ENCODE measurements around the gene GMDS. TPM values are rescaled to one million over a fixed set of nuclear protein-coding genes. Genes with fewer than 3 reads are reported as not detected.

GMDS gene
- total RNA-seq, 2 donors from 2014 or later, result 25.4 to 29.5 TPM

- no peak for DNase-seq
- H3K4me1 ChIP-seq (ENCODE audit: control insufficient read depth, insufficient read depth, low read length), result no peaks in the 10 kb centered on the region
- no peak overlapping the region for H3K27ac ChIP-seq (ENCODE audit: low read depth, low read length)
- Mint-ChIP-seq H3K27me3 (ENCODE audit: insufficient read depth) (peaks cover 5% of the 10 kb centered on the region), H3K27ac (no peak overlapping the region), H3K36me3 (ENCODE audit: low read depth) (peaks cover 2% of the 10 kb centered on the region), H3K4me3 (no peak overlapping the region), H3K4me1 (peaks cover 9% of the 10 kb centered on the region), H3K9me3 (peaks cover 9% of the 10 kb centered on the region)
- no peak for TF ChIP-seq CTCF (conservative IDR thresholded peaks at IDR 0.05)
- 67 to 100% methylated on average over 2 to 4 of the region's 4 CpGs for WGBS, 2 experiments (ENCODE audit: insufficient coverage in 1 of 2, insufficient read length in 1 of 2)
- no peak overlapping the region for H3K4me3 ChIP-seq (ENCODE audit: low read length)
- H3K36me3 ChIP-seq (ENCODE audit: control insufficient read depth, insufficient read depth, low read length), result no peaks in the 10 kb centered on the region
- no peaks in the 10 kb centered on the region for H3K27me3 ChIP-seq (ENCODE audit: control insufficient read depth, insufficient read depth, low read length, poor library complexity, severe bottlenecking)
- no peak overlapping the region for H3K9ac ChIP-seq (ENCODE audit: extremely low read depth, low read length, poor library complexity, severe bottlenecking)
- H3K9me3 ChIP-seq (ENCODE audit: control insufficient read depth, low read length), result peaks cover 8% of the 10 kb centered on the region
These were observed 238.2 kb downstream of the GMDS start for GRCh38 chr6:2007165-2007564.

GRCh38 chr6:2004888-2005287 lies 240.5 kb downstream of the GMDS start:
- no peaks in the 10 kb centered on the region for H3K4me1 ChIP-seq (ENCODE audit: control insufficient read depth, insufficient read depth, low read length)
- H3K4me3 Mint-ChIP-seq, result no peak overlapping the region
- no peak overlapping the region for H3K9ac ChIP-seq (ENCODE audit: extremely low read depth, low read length, poor library complexity, severe bottlenecking)
- 67 to 92% methylated on average over 1 to 2 of the region's 3 CpGs for WGBS, 2 experiments (ENCODE audit: insufficient coverage in 1 of 2, insufficient read length in 1 of 2)
- H3K9me3 Mint-ChIP-seq, result peaks cover 3% of the 10 kb centered on the region
- TF ChIP-seq CTCF (conservative IDR thresholded peaks at IDR 0.05), result no peak
- H3K27me3 Mint-ChIP-seq (ENCODE audit: insufficient read depth), result peaks cover 5% of the 10 kb centered on the region
- DNase-seq, result no peak
- H3K27ac ChIP-seq (ENCODE audit: low read depth, low read length), result no peak overlapping the region
- H3K4me3 ChIP-seq (ENCODE audit: low read length), result no peak overlapping the region
- H3K9me3 ChIP-seq (ENCODE audit: control insufficient read depth, low read length), result no peaks in the 10 kb centered on the region
- H3K36me3 Mint-ChIP-seq (ENCODE audit: low read depth), result peaks cover 2% of the 10 kb centered on the region
- no peaks in the 10 kb centered on the region for H3K27me3 ChIP-seq (ENCODE audit: control insufficient read depth, insufficient read depth, low read length, poor library complexity, severe bottlenecking)
- no peak overlapping the region for H3K27ac Mint-ChIP-seq
- no peaks in the 10 kb centered on the region for H3K36me3 ChIP-seq (ENCODE audit: control insufficient read depth, insufficient read depth, low read length)
- peaks cover 9% of the 10 kb centered on the region for H3K4me1 Mint-ChIP-seq

- Histone ChIP-seq H3K4me3 (ENCODE audit: low read length) (no peak overlapping the region), H3K36me3 (ENCODE audit: control insufficient read depth, insufficient read depth, low read length) (no peaks in the 10 kb centered on the region), H3K9me3 (ENCODE audit: control insufficient read depth, low read length) (no peaks in the 10 kb centered on the region), H3K4me1 (ENCODE audit: control insufficient read depth, insufficient read depth, low read length) (no peaks in the 10 kb centered on the region), H3K27ac (ENCODE audit: low read depth, low read length) (no peak overlapping the region), H3K9ac (ENCODE audit: extremely low read depth, low read length, poor library complexity, severe bottlenecking) (no peak overlapping the region), H3K27me3 (ENCODE audit: control insufficient read depth, insufficient read depth, low read length, poor library complexity, severe bottlenecking) (no peaks in the 10 kb centered on the region)
- TF ChIP-seq CTCF (conservative IDR thresholded peaks at IDR 0.05), result no peak
- Mint-ChIP-seq H3K4me1 (peaks cover 9% of the 10 kb centered on the region), H3K27me3 (ENCODE audit: insufficient read depth) (peaks cover 5% of the 10 kb centered on the region), H3K36me3 (ENCODE audit: low read depth) (no peaks in the 10 kb centered on the region), H3K4me3 (no peak overlapping the region), H3K9me3 (no peaks in the 10 kb centered on the region), H3K27ac (no peak overlapping the region)
- 97% methylated on average over 2 of the region's 2 CpGs; no CpG with 5 or more reads in 1 of the 2 experiments for WGBS, 2 experiments (ENCODE audit: insufficient coverage in 1 of 2, insufficient read length in 1 of 2)
- no peak for DNase-seq
These were observed 244.4 kb downstream of the GMDS start for GRCh38 chr6:2000962-2001361.

All from endodermal cell (in vitro differentiated cells).